Erythroblast (primary cell): ENCODE results near the gene HELZ2.

Experiments used
- GATA1 ChIP-seq: IDR thresholded peaks from 2 replicates; pipeline ENCODE4 v1.6.1; 2011; ENCODE audit warnings: low read depth, mild to moderate bottlenecking, control low read depth, low read length, moderate library complexity
- POLR2A ChIP-seq: IDR thresholded peaks from 2 replicates; pipeline ENCODE4 v1.6.1; 2011; ENCODE audit warnings: mild to moderate bottlenecking, low read length

DNA sequence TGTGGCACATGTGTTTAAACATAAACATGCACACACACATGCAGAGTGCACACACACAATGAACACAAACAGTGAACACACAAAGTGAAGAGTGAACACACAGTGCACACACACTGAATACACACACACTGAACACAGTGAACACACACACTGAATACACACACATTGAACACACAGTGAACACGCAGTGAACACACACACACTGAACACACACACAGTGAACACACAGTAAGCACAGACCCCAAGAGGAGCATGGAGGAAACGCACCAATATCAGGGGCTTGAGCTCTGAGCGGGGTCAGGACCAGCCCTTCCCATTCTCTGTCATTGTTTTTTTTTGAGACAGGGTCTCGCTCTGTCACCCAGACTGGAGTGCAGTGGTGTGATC is 17.1 kb upstream of the HELZ2 start:
- TF ChIP-seq POLR2A: no peak
- TF ChIP-seq GATA1: no peak
